Suppressor macrophage treated with lipopolysaccharide for 1 hour (primary cell): ENCODE results near the gene LDLRAD4.

ENCODE experiments used
- DNase-seq, 3 donors: peaks; one replicate each; pipeline ENCODE4 v3.0.0-alpha.2; 2020 to 2022

The LDLRAD4 gene

DNA sequence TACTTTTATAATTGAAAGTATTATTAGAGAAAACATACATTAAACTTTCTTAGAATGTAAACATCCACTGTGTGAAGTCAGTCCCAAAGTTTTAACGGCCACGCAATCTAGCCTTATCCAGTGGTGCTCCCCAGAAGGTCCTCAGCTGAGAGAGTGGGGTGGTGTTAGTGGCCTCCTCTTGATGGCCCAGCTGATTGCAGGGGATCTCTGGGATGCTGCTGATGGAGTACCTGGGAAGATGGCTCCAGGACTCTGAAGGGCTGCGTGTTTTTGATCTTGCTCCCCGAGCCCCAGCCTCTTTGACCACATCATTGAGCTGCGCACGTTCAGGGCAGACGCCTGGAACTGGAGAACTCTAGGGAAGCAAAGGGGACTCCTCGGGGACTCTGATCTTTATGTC, 326.4 kb downstream of the LDLRAD4 start:
- DNase-seq = no peak

DNA sequence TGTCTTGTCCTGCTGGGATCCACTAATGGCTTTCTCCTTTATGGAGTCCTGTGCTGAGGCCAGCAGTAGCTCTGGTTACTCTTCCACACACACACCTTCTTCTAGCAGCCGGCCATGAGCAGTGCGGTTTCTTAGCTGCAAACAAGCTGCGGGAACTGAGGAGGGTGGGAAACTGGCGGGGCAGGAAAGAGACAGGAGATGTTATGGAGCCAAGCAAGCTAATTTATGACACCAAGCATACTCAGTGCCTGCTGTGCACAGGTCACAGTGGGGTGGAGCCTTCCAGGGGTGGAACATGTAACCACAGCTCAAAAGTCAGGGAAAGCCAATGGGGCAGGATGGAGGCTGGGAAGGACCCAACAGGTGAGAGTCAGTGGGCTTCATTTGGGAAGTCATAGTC, 327.0 kb downstream of the LDLRAD4 start:
- no peak for DNase-seq

DNA sequence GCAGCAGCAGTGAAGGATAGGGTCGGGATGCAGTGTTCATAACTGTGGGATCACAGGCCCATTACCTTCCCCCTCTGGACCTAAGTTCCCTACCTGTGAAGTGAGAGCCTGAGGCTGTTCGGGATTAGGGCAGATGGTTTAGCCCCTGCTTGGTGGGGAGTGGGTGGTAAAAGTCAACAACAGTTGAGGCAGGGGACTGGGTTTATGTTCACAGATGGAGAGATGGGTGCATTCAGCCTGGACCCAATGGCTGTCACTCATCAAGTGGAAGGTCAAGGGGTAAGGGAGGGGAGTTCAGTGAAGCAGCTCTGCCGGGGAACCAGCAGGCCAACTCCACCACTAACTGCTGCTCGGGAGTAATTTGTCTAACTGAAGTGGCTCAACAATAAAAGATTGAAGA, 327.4 kb downstream of the LDLRAD4 start:
- DNase-seq = no peak

DNA sequence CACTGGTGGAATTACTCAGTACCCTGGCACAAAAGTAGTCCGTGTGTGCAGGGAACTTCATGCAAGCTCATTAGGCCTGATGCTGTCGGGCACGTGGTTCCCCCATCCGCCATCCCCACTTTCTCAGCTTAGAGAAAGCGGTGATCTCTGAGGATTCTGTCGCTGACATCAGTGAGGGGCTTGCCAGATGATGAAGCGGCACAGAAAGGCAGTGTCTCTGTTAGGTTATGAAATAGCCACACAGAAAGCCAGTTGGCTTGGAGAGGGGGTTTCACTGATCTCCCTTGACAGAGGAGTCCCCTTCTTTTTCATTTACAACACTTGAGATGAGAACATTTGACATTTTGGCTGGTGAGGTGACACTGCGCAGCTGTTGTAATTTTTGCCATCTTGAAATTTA, 328.1 kb downstream of the LDLRAD4 start:
- no peak for DNase-seq

DNA sequence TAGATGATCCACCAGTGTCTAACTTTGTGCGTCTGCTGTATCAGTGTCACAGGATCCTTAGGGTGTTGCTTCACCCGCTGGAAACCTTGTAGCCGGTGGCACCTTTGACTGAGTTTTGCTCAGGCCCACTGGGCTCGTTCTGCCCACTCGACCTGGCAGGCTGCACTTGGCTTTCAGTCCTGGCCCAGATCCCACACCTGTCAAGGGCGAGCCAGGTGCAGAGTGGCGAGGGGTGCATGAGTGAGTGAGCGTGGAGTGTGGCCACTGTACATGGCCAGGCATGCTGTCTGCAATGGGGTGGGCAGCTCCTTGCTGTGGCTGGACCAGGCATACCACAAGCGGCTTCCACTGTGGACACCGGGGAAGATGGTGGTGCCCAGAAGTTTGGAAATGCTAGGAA, 328.8 kb downstream of the LDLRAD4 start:
- no peak for DNase-seq

DNA sequence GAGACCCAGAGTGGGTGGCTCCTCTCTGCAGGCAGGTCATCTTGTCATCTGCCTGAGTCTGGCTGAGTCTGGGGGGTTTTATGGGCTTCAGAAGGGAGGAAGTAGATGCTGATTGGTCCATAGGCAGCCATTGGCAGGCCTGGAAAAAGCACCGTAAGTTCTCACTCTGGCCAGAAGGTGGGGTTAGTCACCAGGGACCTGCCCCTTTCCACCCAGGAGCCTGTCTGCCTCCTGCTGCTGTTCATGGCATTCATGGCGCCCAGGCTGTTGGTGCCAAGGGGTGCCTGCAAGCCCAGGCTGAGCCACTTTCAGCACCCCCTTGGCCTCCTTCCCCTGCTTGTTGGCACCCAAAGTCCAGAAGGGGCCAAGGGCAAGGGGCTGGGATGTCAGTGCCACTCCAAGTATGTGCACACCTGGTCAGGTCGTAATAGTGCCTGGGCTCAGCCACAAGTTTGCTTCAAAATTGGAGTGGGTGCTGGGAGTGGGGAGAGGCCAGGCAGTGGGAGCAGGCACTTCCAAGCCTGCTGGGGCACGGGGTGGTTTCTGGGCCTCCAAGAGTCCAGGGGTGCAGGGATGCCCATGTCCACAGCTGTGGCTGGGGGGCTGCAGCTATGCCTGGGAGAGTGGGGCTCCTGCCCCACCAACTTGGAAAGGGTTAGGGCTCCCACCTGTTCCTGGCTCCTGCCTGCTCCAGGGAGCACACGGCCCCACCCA, 329.7 kb downstream of the LDLRAD4 start:
- no peak for DNase-seq

DNA sequence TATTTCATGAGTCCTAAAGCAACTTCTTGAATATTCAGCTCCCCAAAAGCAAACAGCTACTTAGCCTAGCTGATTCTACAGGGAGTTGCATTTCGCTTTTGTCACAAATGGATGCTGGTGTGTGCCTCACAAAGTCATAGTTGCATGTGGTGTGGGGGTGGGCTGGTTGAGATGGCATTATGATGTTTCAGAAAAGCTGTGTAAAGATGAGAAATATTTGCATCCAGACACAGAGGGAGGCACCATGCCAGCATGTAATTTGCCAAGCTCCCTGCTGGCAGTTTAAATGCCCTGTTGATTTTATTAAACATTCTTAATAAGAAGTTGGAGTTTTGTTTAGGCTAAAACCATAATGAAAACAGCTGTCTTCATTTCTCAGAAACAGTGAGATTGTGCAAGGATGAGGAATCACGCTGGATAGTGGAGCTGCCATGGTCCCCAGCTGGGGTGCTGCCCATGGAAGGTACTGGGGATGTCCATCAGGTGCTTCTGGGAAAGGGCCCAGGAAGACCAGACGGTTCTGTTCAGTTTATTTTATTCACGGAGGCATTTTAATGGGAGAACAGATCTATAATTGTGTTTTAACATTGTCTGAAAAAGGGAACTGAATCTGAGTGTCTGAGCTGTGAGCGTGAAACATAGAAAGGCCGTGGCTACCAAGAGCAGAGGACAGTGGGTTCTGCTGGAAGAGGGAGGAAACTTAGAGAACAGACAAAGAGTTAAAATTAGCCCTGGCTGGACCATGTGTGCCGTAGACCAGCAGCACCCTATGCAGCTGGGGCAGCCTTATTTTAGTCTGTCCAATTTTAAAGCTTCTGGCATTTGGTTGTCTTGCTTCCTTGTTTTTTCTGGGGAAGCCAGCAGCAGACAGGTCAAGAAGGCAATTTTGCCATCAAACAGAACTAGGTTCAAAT, 330.7 kb downstream of the LDLRAD4 start:
- peak; percentile 33 to 50 (median 47) for DNase-seq

DNA sequence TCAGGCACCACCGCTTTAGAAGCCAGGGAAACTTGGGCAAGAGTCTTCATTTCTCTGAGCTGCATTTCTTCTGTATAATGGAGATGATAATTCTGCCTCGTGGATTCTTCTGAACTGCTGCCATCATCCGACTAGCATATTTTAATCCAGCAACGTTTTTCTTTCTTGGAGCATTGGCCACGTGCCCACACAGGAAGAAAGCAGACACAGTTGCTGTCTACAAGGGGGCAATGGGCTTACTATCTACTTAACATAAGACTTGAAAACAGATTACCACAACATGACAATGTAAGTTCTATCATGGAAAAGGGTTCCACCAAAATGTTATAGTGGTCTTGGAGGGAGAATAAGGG, 331.3 kb downstream of the LDLRAD4 start:
- no peak for DNase-seq

DNA sequence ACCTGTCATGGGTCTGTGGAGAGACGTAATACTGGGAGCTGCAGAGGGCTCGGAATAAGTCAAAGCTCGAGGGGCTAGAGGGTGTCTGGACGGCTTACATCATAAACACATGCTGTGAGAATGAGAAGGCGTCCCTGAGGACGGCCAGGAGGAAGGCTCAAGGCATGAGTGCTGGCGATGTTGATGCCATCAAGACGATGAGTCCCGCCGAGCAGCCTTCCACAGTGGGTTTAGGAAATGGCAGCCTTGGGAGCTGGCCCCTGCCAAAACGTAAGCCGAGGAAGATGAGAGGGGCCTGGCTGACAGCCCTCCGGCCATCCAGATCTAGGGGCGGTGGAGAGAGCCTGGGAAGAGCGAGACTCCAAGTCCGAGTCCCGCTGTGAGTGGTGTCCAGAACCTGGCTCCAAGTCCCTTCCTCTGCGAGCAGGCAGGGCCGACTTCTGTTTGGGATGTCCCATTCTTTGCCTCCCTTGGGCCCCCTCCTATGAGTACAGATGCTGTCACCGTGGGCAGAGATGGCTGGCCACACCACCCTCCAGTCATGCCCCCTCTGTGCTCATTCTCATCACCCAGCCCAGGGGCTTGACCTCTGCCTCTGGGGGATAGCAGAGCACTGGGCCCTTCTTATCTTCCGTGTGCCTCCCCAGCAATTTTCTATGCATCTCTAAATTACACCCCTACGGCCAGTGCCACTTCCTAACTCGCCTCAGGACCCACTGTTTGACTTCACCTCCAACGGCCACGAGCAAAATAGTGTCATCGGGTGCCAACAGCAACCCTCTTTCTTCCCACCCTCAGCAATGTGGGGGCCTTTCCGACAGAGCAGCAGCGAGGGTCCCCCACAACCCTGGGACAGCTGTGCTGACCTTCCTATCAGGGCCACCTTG, 332.1 kb downstream of the LDLRAD4 start:
- DNase-seq = no peak

DNA sequence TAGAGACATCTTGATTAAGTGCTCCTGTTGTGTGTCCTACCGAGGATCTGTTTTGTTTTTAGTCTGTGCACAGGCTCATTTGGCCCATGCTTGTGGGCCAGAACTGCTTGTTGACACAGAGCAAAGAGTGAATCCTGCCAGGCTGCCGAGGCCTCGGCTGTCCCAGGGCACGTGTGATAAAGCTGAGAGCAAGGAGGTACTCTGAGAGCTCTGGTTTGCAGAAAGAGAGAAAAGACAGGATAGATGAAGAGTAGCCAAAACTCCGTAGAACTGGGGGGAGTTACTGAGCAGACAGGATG, 332.7 kb downstream of the LDLRAD4 start:
- DNase-seq = no peak

DNA sequence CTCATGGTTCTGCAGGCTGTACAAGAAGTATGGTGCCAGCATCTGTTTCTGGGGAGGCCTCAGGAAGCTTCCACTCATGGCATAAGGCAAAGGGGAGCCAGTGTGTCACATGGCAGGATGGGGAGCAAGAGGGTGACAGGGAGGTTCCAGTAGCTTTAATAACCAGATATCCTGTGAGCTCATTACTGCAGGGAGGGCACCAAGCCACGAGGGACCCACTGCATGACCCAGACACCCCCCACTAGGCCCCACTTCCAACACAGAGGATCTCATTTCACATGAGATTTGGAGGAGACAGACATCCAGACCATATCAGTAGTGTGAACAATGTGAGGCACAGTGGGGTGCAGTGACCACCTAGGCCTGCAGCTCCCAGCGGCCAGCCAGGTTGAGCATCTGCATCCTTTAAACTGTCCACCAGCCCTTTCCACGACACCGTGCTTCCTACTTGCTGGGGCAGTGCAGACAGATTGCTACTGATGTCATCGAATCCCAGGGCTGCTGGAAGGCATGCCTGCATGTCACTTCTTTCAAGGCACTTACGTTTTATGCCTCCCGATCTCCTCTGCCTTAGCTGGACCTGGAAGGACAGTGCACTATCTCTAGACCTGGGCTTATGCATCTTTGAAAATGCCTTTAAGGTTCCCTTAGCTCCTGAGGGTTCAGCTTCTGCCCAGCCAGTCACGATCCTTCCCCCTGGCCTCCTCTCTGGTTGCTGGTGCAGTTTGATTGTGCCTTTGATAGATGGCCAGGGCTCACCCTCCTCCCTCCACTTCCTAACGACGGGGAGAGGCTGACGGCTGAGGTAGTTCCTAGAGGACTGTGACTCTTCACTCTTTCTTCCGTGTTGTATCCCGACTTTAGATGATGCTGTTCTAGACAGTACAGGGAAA, 333.5 kb downstream of the LDLRAD4 start:
- no peak for DNase-seq

DNA sequence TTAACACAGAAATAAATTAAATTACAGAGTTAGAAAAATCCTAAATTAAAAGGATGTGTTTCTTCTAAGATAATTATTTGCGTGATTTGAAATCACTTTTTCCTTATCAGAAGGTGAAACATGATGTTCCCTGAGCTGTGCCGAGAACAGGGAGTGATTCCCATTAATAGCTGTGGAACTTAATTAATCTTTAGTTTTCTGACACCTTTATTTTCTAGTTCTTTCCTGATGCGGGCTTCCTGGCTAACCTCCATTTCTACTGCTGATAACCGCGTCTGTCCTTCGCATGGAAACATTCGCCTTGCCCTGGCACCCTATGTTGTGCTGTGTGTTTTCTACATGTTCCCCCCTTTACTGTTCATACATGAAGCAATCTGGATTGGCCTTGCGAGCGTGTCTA, 334.9 kb downstream of the LDLRAD4 start:
- DNase-seq = no peak

DNA sequence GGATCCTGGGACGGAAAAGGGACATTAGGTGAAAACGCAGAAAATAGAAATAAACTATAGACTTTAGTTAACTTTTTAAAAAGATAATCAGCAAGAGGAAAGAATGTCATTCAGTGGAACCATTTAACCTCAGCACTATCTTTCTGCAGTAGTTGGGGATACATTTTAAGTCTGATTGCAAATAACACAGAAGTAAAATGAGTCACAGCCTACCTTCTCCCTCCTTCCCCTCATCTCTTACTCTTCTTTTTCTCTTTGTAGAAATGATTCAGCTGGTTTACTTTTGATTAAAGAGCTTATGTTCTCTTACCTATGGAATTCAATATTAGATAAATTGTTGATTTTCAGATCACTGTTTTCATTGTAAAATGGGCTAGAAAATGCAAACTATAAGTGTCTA, 336.6 kb downstream of the LDLRAD4 start:
- no peak for DNase-seq

DNA sequence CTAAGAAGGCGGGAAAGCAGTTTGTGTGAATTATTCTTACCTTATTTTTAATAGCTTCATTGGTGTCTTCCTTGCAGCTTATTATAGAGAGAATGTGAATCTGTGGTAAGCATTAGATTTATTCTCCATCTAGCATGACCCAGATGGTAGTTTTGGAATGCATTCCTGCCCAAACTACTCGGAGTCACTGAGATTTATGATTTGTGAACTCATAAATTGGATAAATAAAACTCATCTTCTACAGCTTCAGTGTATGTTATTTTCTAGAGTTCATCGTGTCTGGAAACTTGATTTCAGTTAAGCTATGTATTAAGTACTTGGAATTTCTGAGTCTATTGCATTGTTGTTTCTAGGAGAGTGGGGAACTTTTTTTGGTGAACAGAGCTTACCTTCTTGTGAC, 337.3 kb downstream of the LDLRAD4 start:
- DNase-seq = no peak

DNA sequence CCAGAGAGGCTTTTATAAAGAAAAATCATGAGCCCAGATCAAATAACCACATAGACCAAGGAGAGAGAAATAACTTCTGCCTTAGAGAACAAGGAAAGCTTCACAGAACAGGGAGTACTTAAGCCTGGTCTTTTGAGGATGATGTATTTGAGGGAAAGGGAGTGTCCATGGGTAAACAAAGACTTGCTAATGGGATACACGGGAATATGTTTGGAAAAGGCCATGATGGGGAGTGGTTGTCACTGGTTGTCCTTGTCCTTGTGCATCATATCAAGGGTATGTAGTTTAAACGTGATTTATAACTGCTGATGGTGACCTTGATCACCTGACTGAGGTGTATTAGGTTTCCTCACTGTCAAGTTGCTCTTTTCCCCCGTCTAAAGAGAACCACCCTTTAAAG, 337.9 kb downstream of the LDLRAD4 start:
- DNase-seq = no peak

DNA sequence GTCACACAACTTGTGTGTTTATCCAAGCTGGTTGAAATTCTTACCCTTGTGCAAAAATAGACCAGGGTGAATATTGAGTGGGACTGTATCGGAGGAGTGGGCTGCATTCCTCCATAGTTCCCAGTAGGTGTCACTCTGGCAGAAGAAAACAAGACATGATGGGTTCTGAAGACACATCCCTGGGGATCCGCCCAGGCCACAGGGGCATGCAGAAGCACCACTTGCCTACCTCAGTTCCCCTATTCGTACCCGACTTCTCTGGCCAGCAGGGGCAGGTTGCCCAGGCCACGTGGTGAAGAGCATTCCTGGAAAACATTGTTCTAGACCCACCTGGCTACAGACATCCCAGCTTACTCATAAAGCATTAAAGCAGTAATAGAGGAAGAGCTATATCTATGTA, 339.6 kb downstream of the LDLRAD4 start:
- DNase-seq = peak; percentile 76 to 81 (median 77)

DNA sequence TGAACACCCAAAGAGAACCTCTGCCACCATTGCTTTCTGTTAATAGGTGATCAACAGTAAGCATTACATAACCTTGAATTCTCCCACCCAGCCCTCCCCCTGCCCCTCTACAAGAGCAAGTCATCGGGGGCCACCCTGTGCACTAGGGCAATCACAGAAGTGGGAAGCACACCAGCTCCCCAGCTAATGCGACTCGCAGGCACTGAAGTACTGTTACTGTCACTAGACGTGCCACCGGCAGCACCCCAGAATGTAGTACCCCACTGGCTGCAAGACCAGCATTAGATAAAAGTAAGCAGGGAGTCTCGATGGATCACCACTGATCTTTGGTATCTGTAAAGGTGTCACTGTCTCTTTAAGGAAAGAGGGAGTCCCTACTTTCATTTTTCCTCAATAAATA, 340.2 kb downstream of the LDLRAD4 start:
- no peak for DNase-seq

DNA sequence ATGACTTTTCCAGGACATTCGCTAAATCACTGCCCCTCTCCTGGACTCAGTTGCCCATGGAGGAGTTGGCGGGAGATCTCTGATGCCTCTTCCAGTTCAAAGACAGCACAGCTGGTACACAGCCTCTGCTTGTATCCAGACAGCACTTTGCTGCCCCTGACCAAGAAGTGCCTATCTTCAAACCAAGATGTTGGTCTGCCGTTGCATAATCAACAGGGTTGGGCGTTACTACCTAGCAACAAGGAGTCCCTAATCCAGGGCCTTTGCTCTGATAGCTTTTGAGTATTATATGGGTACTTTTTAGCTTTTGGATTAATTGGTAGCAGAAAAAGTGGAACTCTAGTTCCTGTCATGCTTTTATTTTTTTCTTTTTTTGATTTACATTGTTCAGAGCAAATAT, 341.2 kb downstream of the LDLRAD4 start:
- DNase-seq = no peak

DNA sequence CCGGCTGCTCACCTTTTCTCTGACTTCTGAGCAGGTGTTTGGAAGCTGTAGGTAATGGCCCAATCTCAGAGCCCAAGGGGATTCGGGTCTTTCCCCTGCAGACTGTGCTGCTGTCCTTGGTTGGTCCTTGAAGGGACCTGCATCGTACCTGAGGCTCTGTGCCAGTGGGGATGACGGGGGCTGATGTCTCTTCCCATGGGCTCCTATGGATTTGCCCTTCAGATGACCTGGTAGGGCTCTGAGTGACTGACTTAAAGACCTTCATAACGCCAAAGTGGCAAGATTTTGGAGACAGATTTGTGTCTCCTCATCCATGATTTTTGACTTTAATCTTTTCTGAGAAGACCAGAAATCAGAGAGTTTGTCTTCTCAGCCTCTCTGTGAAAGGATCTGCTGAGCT, 341.7 kb downstream of the LDLRAD4 start:
- DNase-seq = no peak

DNA sequence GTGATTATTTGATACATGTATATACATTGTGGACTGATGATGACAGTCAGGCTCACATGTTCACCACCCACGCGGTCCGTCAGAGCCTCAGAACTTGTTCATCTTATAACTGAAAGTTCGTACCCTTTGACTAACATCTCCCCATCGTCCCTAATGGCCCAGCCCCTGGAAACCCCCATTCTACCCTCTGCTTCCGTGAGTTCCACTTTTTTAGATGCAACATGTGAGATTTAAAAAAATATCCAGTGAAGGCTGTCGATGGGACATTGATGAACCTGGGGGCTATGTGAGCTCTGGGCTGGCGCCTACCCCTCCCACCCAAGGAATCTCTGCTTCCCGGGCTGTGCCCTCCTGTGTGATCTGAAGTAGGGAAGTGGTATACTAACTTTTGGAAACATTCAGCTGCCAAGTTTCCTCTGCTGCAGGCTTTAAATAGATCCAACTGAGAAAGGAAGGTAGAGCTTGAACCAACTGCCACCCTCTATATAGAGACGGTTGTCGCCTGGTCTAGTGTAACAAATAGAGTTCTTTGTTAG, 344.0 kb downstream of the LDLRAD4 start:
- peak; percentile 98 to 100 (median 99) for DNase-seq

DNA sequence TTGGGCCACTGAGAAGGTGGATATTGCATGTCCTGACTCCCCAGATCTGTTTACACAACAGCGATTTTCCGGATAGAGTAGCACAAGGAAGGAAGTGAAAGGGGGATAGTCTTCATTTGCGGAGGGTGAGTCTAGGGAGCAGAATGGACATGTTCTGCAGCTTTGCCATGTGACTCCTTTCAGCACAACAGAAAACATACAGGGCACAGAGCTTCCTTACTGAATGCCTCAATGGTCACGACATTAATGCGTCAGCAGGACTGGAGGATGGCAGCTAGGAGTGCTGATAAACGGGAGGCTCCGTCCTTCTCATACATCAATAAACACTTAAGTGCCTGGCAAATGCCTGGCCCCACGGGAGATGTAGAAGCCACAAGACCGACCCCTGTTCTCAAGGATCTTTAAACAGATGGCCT, 344.8 kb downstream of the LDLRAD4 start:
- DNase-seq = peak; percentile 79 to 90 (median 80)

DNA sequence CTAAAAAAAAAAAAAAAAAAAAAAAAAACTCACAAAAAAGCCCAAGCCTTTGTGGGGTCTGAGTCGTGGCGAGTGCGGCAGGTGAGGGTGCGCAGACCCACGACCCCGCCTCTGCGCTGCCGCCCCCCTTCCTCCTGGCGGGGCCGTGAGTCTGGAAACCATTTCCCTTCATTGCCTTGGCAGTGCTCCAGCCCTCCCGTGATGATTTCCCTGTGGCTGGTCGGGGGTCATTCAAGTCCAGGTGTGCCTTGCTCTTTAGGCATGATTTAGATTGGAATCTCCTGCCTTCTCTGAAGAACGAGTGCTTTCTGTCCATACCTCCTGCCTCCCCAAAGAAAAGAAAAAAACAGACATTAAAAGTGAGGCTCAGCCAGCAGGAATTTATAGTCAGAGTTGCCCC, 346.0 kb downstream of the LDLRAD4 start:
- no peak for DNase-seq
